ENCODE measurements around the gene PTPRG. TPM values are rescaled to one million over a fixed set of nuclear protein-coding genes. Genes with fewer than 3 reads are reported as not detected.

The PTPRG gene
- total RNA-seq, 1 donor, result 148 TPM

DNA sequence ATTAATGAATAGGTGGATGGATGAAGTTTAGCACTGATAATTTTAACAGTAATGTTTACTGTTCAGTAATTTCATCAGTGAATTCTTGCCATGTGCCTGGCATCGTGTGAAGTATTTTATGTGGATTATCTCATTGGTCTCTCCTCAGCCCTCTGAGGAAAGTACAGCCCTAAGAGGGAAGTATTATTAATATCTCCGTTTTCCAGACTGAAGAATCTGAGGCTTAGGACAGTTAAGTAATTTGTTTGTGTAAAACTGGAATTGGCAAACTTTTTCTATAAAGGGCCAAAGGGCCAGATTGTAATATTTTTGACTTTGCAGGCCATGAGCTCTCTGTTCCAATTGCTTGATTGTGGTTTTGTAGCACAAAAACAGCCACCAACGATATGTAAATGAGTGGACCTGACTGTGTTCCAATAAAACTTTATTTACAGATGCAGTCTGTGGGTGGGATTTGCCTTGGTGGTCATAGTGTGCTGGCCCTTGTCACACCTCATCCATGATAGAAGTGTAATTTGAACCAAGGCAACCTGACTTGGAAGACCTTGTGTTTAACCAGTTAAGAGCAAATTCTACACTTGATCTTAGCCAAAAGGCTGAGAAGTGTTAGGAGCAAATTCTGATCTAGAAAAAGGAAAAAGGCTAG is 556.7 kb downstream of the PTPRG start:
- Histone ChIP-seq H3K4me1 (ENCODE audit: insufficient read depth, low read length) (no peaks in the 10 kb centered on the region), H3K4me2 (ENCODE audit: insufficient read depth, low read length) (no peak overlapping the region), H3K4me3 (ENCODE audit: insufficient read depth, low read length) (no peak overlapping the region), H3K27ac (ENCODE audit: low read depth, low read length) (no peak overlapping the region), H4K20me1 (ENCODE audit: insufficient read depth, low read length) (no peaks in the 10 kb centered on the region), H3K79me2 (ENCODE audit: insufficient read depth, low read length) (no peaks in the 10 kb centered on the region), H3K27me3 (ENCODE audit: insufficient read depth, low read length) (no peaks in the 10 kb centered on the region), H2AFZ (ENCODE audit: low read length) (no peak overlapping the region), H3K36me3 (ENCODE audit: insufficient read depth, low read length) (no peaks in the 10 kb centered on the region), H3K9me3 (ENCODE audit: low read depth, low read length) (peaks cover 2% of the 10 kb centered on the region)
- TF ChIP-seq, protein P1, sequence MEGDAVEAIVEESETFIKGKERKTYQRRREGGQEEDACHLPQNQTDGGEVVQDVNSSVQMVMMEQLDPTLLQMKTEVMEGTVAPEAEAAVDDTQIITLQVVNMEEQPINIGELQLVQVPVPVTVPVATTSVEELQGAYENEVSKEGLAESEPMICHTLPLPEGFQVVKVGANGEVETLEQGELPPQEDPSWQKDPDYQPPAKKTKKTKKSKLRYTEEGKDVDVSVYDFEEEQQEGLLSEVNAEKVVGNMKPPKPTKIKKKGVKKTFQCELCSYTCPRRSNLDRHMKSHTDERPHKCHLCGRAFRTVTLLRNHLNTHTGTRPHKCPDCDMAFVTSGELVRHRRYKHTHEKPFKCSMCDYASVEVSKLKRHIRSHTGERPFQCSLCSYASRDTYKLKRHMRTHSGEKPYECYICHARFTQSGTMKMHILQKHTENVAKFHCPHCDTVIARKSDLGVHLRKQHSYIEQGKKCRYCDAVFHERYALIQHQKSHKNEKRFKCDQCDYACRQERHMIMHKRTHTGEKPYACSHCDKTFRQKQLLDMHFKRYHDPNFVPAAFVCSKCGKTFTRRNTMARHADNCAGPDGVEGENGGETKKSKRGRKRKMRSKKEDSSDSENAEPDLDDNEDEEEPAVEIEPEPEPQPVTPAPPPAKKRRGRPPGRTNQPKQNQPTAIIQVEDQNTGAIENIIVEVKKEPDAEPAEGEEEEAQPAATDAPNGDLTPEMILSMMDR (IDR thresholded peaks at IDR 0.05; ENCODE audit: extremely low read depth, low read depth, low read length), result no peak
- no peak for DNase-seq (ENCODE audit: insufficient read length, low spot score, missing footprints)

DNA sequence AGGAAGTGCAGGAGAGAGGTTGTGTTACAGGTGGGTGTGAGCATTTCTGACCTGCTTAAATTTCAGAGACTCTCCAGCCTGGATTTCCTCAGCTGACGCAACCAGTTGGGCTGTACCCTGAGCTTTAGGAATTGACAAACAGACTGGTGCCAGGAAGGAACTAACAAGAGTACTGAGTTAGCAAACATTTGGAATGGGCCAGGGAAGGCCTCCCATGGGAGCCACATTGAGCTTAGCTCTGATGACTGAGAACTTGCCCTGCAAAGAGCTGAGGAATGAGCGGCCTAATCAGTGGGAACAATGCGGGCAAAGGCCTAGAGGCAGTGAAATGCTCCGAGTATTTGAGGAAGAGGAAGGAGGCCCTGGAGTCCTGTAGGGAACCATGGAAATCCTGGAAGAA is 557.8 kb downstream of the PTPRG start:
- H3K36me3 ChIP-seq (ENCODE audit: insufficient read depth, low read length), result no peaks in the 10 kb centered on the region
- no peak overlapping the region for H3K4me2 ChIP-seq (ENCODE audit: insufficient read depth, low read length)
- H3K27me3 ChIP-seq (ENCODE audit: insufficient read depth, low read length), result no peaks in the 10 kb centered on the region
- no peaks in the 10 kb centered on the region for H3K79me2 ChIP-seq (ENCODE audit: insufficient read depth, low read length)
- H2AFZ ChIP-seq (ENCODE audit: low read length), result no peak overlapping the region
- peaks cover 2% of the 10 kb centered on the region for H3K9me3 ChIP-seq (ENCODE audit: low read depth, low read length)
- TF ChIP-seq, protein P1 (IDR thresholded peaks at IDR 0.05; ENCODE audit: extremely low read depth, low read depth, low read length), result no peak
- no peaks in the 10 kb centered on the region for H4K20me1 ChIP-seq (ENCODE audit: insufficient read depth, low read length)
- no peak overlapping the region for H3K4me3 ChIP-seq (ENCODE audit: insufficient read depth, low read length)
- no peaks in the 10 kb centered on the region for H3K4me1 ChIP-seq (ENCODE audit: insufficient read depth, low read length)
- no peak overlapping the region for H3K27ac ChIP-seq (ENCODE audit: low read depth, low read length)
- no peak for DNase-seq (ENCODE audit: insufficient read length, low spot score, missing footprints)

DNA sequence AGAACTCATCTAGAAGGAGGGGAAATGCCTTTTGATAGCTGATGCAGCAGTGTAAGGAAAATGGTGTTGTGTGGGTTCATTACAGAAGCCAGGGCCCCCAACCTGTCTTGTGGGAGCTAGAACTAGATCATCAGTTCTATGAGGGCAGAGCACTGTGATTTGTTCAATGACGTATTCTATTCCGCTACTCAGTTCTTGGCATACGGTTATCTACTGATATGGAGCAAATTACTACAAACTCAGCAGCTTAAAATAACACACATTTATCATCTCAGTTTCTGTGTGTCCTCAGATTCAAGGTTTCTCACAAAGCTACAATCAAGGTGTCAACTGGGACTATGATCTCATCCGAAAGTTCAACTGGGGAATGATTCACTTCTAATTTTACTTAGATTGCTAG is 561.4 kb downstream of the PTPRG start:
- no peaks in the 10 kb centered on the region for H3K4me1 ChIP-seq (ENCODE audit: insufficient read depth, low read length)
- H2AFZ ChIP-seq (ENCODE audit: low read length), result no peak overlapping the region
- no peak overlapping the region for H3K27ac ChIP-seq (ENCODE audit: low read depth, low read length)
- H3K27me3 ChIP-seq (ENCODE audit: insufficient read depth, low read length), result no peaks in the 10 kb centered on the region
- no peaks in the 10 kb centered on the region for H3K36me3 ChIP-seq (ENCODE audit: insufficient read depth, low read length)
- H3K9me3 ChIP-seq (ENCODE audit: low read depth, low read length), result peaks cover 2% of the 10 kb centered on the region
- TF ChIP-seq, protein P1 (IDR thresholded peaks at IDR 0.05; ENCODE audit: extremely low read depth, low read depth, low read length), result no peak
- H4K20me1 ChIP-seq (ENCODE audit: insufficient read depth, low read length), result no peaks in the 10 kb centered on the region
- H3K4me3 ChIP-seq (ENCODE audit: insufficient read depth, low read length), result no peak overlapping the region
- no peak overlapping the region for H3K4me2 ChIP-seq (ENCODE audit: insufficient read depth, low read length)
- no peaks in the 10 kb centered on the region for H3K79me2 ChIP-seq (ENCODE audit: insufficient read depth, low read length)
- DNase-seq (ENCODE audit: insufficient read length, low spot score, missing footprints), result no peak

DNA sequence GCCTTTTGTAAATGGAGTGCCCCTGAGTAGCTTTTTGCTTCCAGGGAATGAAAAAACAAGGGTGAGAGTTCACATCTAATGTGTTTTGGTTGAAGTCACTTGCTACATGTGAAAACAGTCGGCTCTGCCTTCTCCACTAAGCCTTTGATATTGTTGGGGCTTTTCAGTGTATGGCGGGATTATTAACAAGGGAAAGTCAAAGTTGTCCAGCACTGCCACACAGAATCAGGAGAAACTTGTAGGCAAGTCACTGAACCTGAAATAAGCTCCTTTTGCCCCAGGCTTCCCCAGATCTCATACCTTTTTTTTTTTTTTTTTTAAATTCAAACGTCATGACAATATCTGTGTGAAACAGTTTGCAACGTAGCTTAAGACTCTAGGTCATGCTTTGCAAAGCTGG is 564.0 kb downstream of the PTPRG start:
- TF ChIP-seq, protein P1 (IDR thresholded peaks at IDR 0.05; ENCODE audit: extremely low read depth, low read depth, low read length), result no peak
- no peaks in the 10 kb centered on the region for H3K36me3 ChIP-seq (ENCODE audit: insufficient read depth, low read length)
- H3K27ac ChIP-seq (ENCODE audit: low read depth, low read length), result no peak overlapping the region
- H3K79me2 ChIP-seq (ENCODE audit: insufficient read depth, low read length), result no peaks in the 10 kb centered on the region
- no peaks in the 10 kb centered on the region for H3K27me3 ChIP-seq (ENCODE audit: insufficient read depth, low read length)
- no peak for DNase-seq (ENCODE audit: insufficient read length, low spot score, missing footprints)
- no peaks in the 10 kb centered on the region for H4K20me1 ChIP-seq (ENCODE audit: insufficient read depth, low read length)
- no peaks in the 10 kb centered on the region for H3K4me1 ChIP-seq (ENCODE audit: insufficient read depth, low read length)
- no peak overlapping the region for H2AFZ ChIP-seq (ENCODE audit: low read length)
- no peak overlapping the region for H3K4me2 ChIP-seq (ENCODE audit: insufficient read depth, low read length)
- peaks cover 2% of the 10 kb centered on the region for H3K9me3 ChIP-seq (ENCODE audit: low read depth, low read length)
- no peak overlapping the region for H3K4me3 ChIP-seq (ENCODE audit: insufficient read depth, low read length)

Data from osteoblast (primary cell).